Activated B cell treated with CpG ODN at 0.5 μM for 24 hours (primary cell): ENCODE results near the gene PCDHGA11. TPM values are rescaled to one million over a fixed set of nuclear protein-coding genes. Genes with fewer than 3 reads are reported as not detected.
A peak's percentile ranks its signal among the peaks of the same experiment; 100 is the strongest.
"Not testable (repeated sequence)": the region's sequence is repeated elsewhere in the genome, so short reads cannot be mapped to it uniquely, and the experiment has no call there.

ENCODE experiments used
- ATAC-seq: fragments of 200-7000 bp; cut with Tn5 transposase; one replicate; pipeline ENCODE4 v1.10.0; 2021; ENCODE audit warnings: low read depth, mild to moderate bottlenecking, moderate library complexity
- CTCF ChIA-PET: fragments of 350-600 bp; sonication (Branson Sonifier 250); formaldehyde crosslinking; loops from one replicate; lab custom pipeline; 2021; ENCODE audit warnings: antibody characterized with exemption; lab: Charles Lee
- POLR2A ChIA-PET: fragments of 350-600 bp; sonication (Branson Sonifier 250); formaldehyde crosslinking; loops from one replicate; lab custom pipeline; 2021; ENCODE audit warnings: antibody characterized with exemption; lab: Charles Lee
- DNase-seq: peaks from one replicate; pipeline ENCODE4 v3.0.0; 2022
- H3K27ac Mint-ChIP-seq: one replicate; pipeline ENCODE4 v1.8.0; 2020; ENCODE audit warnings: mixed read lengths
- H3K27me3 Mint-ChIP-seq: one replicate; pipeline ENCODE4 v1.8.0; 2021; ENCODE audit warnings: mixed read lengths
- H3K36me3 Mint-ChIP-seq: one replicate; pipeline ENCODE4 v1.8.0; 2021; ENCODE audit warnings: low read depth, mixed read lengths
- H3K4me1 Mint-ChIP-seq: one replicate; pipeline ENCODE4 v1.8.0; 2021; ENCODE audit warnings: mixed read lengths
- H3K4me3 Mint-ChIP-seq: one replicate; pipeline ENCODE4 v1.8.0; 2020; ENCODE audit warnings: mild to moderate bottlenecking, mixed read lengths
- H3K9me3 Mint-ChIP-seq: one replicate; pipeline ENCODE4 v1.8.0; 2020; ENCODE audit warnings: mixed read lengths
- CTCF ChIP-seq: fragments of 200-600 bp; IDR thresholded peaks from one replicate; pipeline ENCODE4 v1.8.0; 2022; ENCODE audit warnings: antibody characterized with exemption, mild to moderate bottlenecking
- intact Hi-C: fragments of 100-400 bp; cut with micrococcal nuclease; formaldehyde crosslinking; loops from one replicate; pipeline ENCODE4 v1.15.1; 2024
- total RNA-seq: library from RNA; stranded (reverse); gene quantifications from 2 replicates; pipeline ENCODE4 v1.2.3, GENCODE V29; 2022

PCDHGA11 gene
- total RNA-seq, 1 donor from 2014 or later = 0.73 TPM

- DNase-seq (no peak), ATAC-seq (no peak)
- Mint-ChIP-seq H3K4me1 (no peaks in the 10 kb centered on the region), H3K9me3 (peaks cover 25% of the 10 kb centered on the region), H3K36me3 (peaks cover 2% of the 10 kb centered on the region), H3K27ac (no peak overlapping the region), H3K4me3 (no peak overlapping the region), H3K27me3 (peaks cover 58% of the 10 kb centered on the region)
- intact Hi-C loops = no loop called here
- no peak for TF ChIP-seq CTCF
- ChIA-PET CTCF (no interaction called here), POLR2A (no interaction called here)
Measured at GRCh38 chr5:141389153-141390042, 31.5 kb upstream of the PCDHGA11 start.

GRCh38 chr5:141392429-141393198 is 28.2 kb upstream of the PCDHGA11 start, which contains the start of gene PCDHGA8:
TSS of gene PCDHGA8 (plus strand) at chr5:141392633. CDS start at chr5:141392814, 181 bp downstream.
- DNase-seq = no peak
- H3K4me1 Mint-ChIP-seq = no peaks in the 10 kb centered on the region
- no peak for ATAC-seq
- peaks cover 19% of the 10 kb centered on the region for H3K9me3 Mint-ChIP-seq
- ChIA-PET POLR2A (no interaction called here), CTCF (interaction anchor here (1.2 kb wide), 1 partner anchor 175 kb away, joined by 3 read pairs; no protein-coding TSS in a partner anchor)
- intact Hi-C loops = no loop called here
- H3K27ac Mint-ChIP-seq = no peak within 1 kb of the TSS
- H3K36me3 Mint-ChIP-seq = peaks cover 2% of the 10 kb centered on the region
- no peak within 1 kb of the TSS for H3K4me3 Mint-ChIP-seq
- H3K27me3 Mint-ChIP-seq = peaks cover 54% of the 10 kb centered on the region
- TF ChIP-seq CTCF = no peak

GRCh38 chr5:141393267-141393666 is 27.6 kb upstream of the PCDHGA11 start:
- Mint-ChIP-seq H3K4me1 (no peaks in the 10 kb centered on the region), H3K4me3 (no peak overlapping the region), H3K27ac (no peak overlapping the region), H3K27me3 (peaks cover 53% of the 10 kb centered on the region), H3K9me3 (peaks cover 19% of the 10 kb centered on the region), H3K36me3 (peaks cover 2% of the 10 kb centered on the region)
- TF ChIP-seq CTCF = no peak
- POLR2A ChIA-PET = no interaction called here
- DNase-seq (no peak), ATAC-seq (no peak)
- intact Hi-C loops = no loop called here
- CTCF ChIA-PET = no interaction called here

GRCh38 chr5:141394401-141395187 is 26.3 kb upstream of the PCDHGA11 start:
- POLR2A ChIA-PET, intact Hi-C loops, H3K4me3 Mint-ChIP-seq, H3K4me1 Mint-ChIP-seq, H3K27ac Mint-ChIP-seq, ATAC-seq, H3K36me3 Mint-ChIP-seq, DNase-seq: not testable (repeated sequence)
- Mint-ChIP-seq H3K9me3 (peaks cover 22% of the 10 kb centered on the region), H3K27me3 (peaks cover 52% of the 10 kb centered on the region)
- CTCF ChIA-PET = interaction anchor here (1.1 kb wide), 1 partner anchor 25 kb away, joined by 3 read pairs; the partner anchor contains the start of gene PCDHGB3

GRCh38 chr5:141397756-141398551 is 22.9 kb upstream of the PCDHGA11 start, which contains the start of gene PCDHGB5:
TSS of gene PCDHGB5 (plus strand) at chr5:141397947. CDS start at chr5:141398128, 181 bp downstream.
- POLR2A ChIA-PET, H3K4me1 Mint-ChIP-seq, intact Hi-C loops, H3K36me3 Mint-ChIP-seq, DNase-seq, H3K27ac Mint-ChIP-seq: not testable (repeated sequence)
- peak; percentile 98 for ATAC-seq
- CTCF ChIA-PET = interaction anchor here (0.7 to 1.8 kb wide), 7 partner anchors 10 to 169 kb away, joined by 3 to 6 read pairs (median 3); partner anchors contain the start of genes PCDHGA6, PCDHGB3 and PCDHGB6
- Mint-ChIP-seq H3K4me3 (peak within 1 kb of the TSS; percentile 60), H3K9me3 (peaks cover 17% of the 10 kb centered on the region), H3K27me3 (peaks cover 50% of the 10 kb centered on the region)
